Measurements from ENCODE around the gene GRK5.

Gene GRK5

GRCh38 chr10:119279441-119279840, 72.1 kb downstream of the GRK5 start:
- Histone ChIP-seq H3K36me3 (replicated peaks; ENCODE audit: low read depth, low read length) (no peaks in the 10 kb centered on the region), H4K20me1 (ENCODE audit: insufficient read depth, low read length) (no peaks in the 10 kb centered on the region), H3K27me3 (ENCODE audit: low read depth, low read length) (no peaks in the 10 kb centered on the region), H3K9me3 (ENCODE audit: insufficient read depth, low read length) (no peaks in the 10 kb centered on the region), H3K4me3 (ENCODE audit: low read length) (no peak overlapping the region), H3K4me1 (ENCODE audit: low read length) (peaks cover 17% of the 10 kb centered on the region), H2AFZ (ENCODE audit: low read depth, low read length) (no peak overlapping the region), H3K4me2 (ENCODE audit: low read length) (no peak overlapping the region), H3K79me2 (ENCODE audit: low read length) (no peaks in the 10 kb centered on the region), H3K9ac (ENCODE audit: low read length) (no peak overlapping the region), H3K27ac (ENCODE audit: low read length) (no peak overlapping the region)
- TF ChIP-seq EZH2phosphoT487 (IDR thresholded peaks at IDR 0.05; ENCODE audit: low read depth): no peak
- no peak for TF ChIP-seq CTCF (IDR thresholded peaks at IDR 0.05; ENCODE audit: low read depth, low read length)

- no peak for TF ChIP-seq EZH2phosphoT487 (IDR thresholded peaks at IDR 0.05; ENCODE audit: low read depth)
- no peak for TF ChIP-seq CTCF (IDR thresholded peaks at IDR 0.05; ENCODE audit: low read depth, low read length)
- no peak overlapping the region for H3K27ac ChIP-seq (ENCODE audit: low read length)
These were observed 74.3 kb downstream of the GRK5 start for GRCh38 chr10:119281581-119282071.

GRCh38 chr10:119282446-119282845, 75.1 kb downstream of the GRK5 start:
- TF ChIP-seq CTCF (IDR thresholded peaks at IDR 0.05; ENCODE audit: low read depth, low read length) (no peak), EZH2phosphoT487 (IDR thresholded peaks at IDR 0.05; ENCODE audit: low read depth) (no peak)
- no peak overlapping the region for H3K4me3 ChIP-seq (ENCODE audit: low read length)
- H3K27ac ChIP-seq (ENCODE audit: low read length): no peak overlapping the region
- no peak overlapping the region for H3K4me2 ChIP-seq (ENCODE audit: low read length)
- no peaks in the 10 kb centered on the region for H3K36me3 ChIP-seq (replicated peaks; ENCODE audit: low read depth, low read length)
- H3K4me1 ChIP-seq (ENCODE audit: low read length): peaks cover 14% of the 10 kb centered on the region
- H3K9me3 ChIP-seq (ENCODE audit: insufficient read depth, low read length): no peaks in the 10 kb centered on the region
- H3K79me2 ChIP-seq (ENCODE audit: low read length): no peaks in the 10 kb centered on the region
- no peaks in the 10 kb centered on the region for H3K27me3 ChIP-seq (ENCODE audit: low read depth, low read length)
- no peaks in the 10 kb centered on the region for H4K20me1 ChIP-seq (ENCODE audit: insufficient read depth, low read length)
- H3K9ac ChIP-seq (ENCODE audit: low read length): no peak overlapping the region
- no peak overlapping the region for H2AFZ ChIP-seq (ENCODE audit: low read depth, low read length)

More at GRCh38 chr10:119281581-119282071, 74.3 kb downstream of the GRK5 start:
- Histone ChIP-seq H3K4me3 (ENCODE audit: low read length) (no peak overlapping the region), H3K27me3 (ENCODE audit: low read depth, low read length) (no peaks in the 10 kb centered on the region), H3K79me2 (ENCODE audit: low read length) (no peaks in the 10 kb centered on the region), H3K4me2 (ENCODE audit: low read length) (no peak overlapping the region), H4K20me1 (ENCODE audit: insufficient read depth, low read length) (no peaks in the 10 kb centered on the region), H3K36me3 (replicated peaks; ENCODE audit: low read depth, low read length) (no peaks in the 10 kb centered on the region), H3K9ac (ENCODE audit: low read length) (no peak overlapping the region), H3K9me3 (ENCODE audit: insufficient read depth, low read length) (no peaks in the 10 kb centered on the region), H3K4me1 (ENCODE audit: low read length) (peaks cover 14% of the 10 kb centered on the region), H2AFZ (ENCODE audit: low read depth, low read length) (no peak overlapping the region)

GRCh38 chr10:119283387-119283786, 76.0 kb downstream of the GRK5 start:
- Histone ChIP-seq H3K27me3 (ENCODE audit: low read depth, low read length) (no peaks in the 10 kb centered on the region), H3K79me2 (ENCODE audit: low read length) (no peaks in the 10 kb centered on the region), H3K4me3 (ENCODE audit: low read length) (no peak overlapping the region), H3K27ac (ENCODE audit: low read length) (no peak overlapping the region), H3K4me2 (ENCODE audit: low read length) (no peak overlapping the region), H3K36me3 (replicated peaks; ENCODE audit: low read depth, low read length) (no peaks in the 10 kb centered on the region), H3K9me3 (ENCODE audit: insufficient read depth, low read length) (no peaks in the 10 kb centered on the region), H2AFZ (ENCODE audit: low read depth, low read length) (no peak overlapping the region), H3K4me1 (ENCODE audit: low read length) (peaks cover 14% of the 10 kb centered on the region), H3K9ac (ENCODE audit: low read length) (no peak overlapping the region), H4K20me1 (ENCODE audit: insufficient read depth, low read length) (no peaks in the 10 kb centered on the region)
- TF ChIP-seq EZH2phosphoT487 (IDR thresholded peaks at IDR 0.05; ENCODE audit: low read depth) (no peak), CTCF (IDR thresholded peaks at IDR 0.05; ENCODE audit: low read depth, low read length) (no peak)

Data from OCI-LY3 (cell line).